CD14-positive monocyte (primary cell): ENCODE measurements around the gene USP31. TPM values are rescaled to one million over a fixed set of nuclear protein-coding genes. Genes with fewer than 3 reads are reported as not detected.

ENCODE experiments used
- DNase-seq, 3 donors: peaks; one replicate each; pipeline ENCODE4 v3.0.0-alpha.2; 2011 to 2022
- H2AFZ ChIP-seq: 2 replicates; pipeline ENCODE4 v1.6.0; 2012; ENCODE audit warnings: mild to moderate bottlenecking, low read depth, low read length, inconsistent platforms; ENCODE audit not compliant: insufficient read depth, poor library complexity, severe bottlenecking
- H3K27ac ChIP-seq, 2 donors: 1 replicate in 1 of 2; 2 replicates in 1 of 2; pipeline ENCODE4 v1.5.1; 2012 to 2013; ENCODE audit warnings: low read length in 2 of 2, control low read depth in 1 of 2, inconsistent platforms in 1 of 2, low read depth in 1 of 2, mild to moderate bottlenecking in 1 of 2
- H3K27me3 ChIP-seq, 2 donors: one replicate each; pipeline versions ENCODE4 v1.6.0 to v1.6.1; 2011 to 2013; ENCODE audit warnings: low read length in 2 of 2; ENCODE audit not compliant: control insufficient read depth in 2 of 2, insufficient read depth in 2 of 2
- H3K36me3 ChIP-seq, 2 donors: replicated peaks in 1 of 2; 1 replicate in 1 of 2; 2 replicates in 1 of 2; pipeline versions ENCODE4 v1.5.1 to v1.6.1; 2012 to 2013; ENCODE audit warnings: low read length in 2 of 2, control low read depth in 1 of 2, inconsistent platforms in 1 of 2, mild to moderate bottlenecking in 1 of 2; ENCODE audit not compliant: insufficient read depth in 2 of 2, control insufficient read depth in 1 of 2
- H3K4me1 ChIP-seq, 2 donors: 1 replicate in 1 of 2; 2 replicates in 1 of 2; pipeline versions ENCODE4 v1.5.1 to v1.6.1; 2012 to 2013; ENCODE audit warnings: low read length in 2 of 2, control low read depth in 1 of 2, inconsistent platforms in 1 of 2, mild to moderate bottlenecking in 1 of 2, moderate library complexity in 1 of 2; ENCODE audit not compliant: insufficient read depth in 2 of 2, control insufficient read depth in 1 of 2
- H3K4me2 ChIP-seq: replicated peaks from 2 replicates; pipeline ENCODE3; 2012; ENCODE audit warnings: low read length, moderate library complexity, mild to moderate bottlenecking; ENCODE audit not compliant: poor library complexity, severe bottlenecking; ENCODE audit errors: extremely low read depth
- H3K4me3 ChIP-seq, 3 experiments: fragments of 200-600 bp in 1 of 3; sonication (generic) in 1 of 3; replicated peaks in 1 of 3; 1 replicate in 2 of 3; 2 replicates in 1 of 3; pipeline ENCODE4 v1.5.1; 2011 to 2013; ENCODE audit warnings: low read length in 3 of 3, mild to moderate bottlenecking in 3 of 3, control low read depth in 2 of 3, low read depth in 2 of 3, inconsistent platforms in 1 of 3, moderate library complexity in 1 of 3
- H3K79me2 ChIP-seq: 2 replicates; pipeline ENCODE4 v1.6.0; 2012; ENCODE audit warnings: mild to moderate bottlenecking, control low read depth, inconsistent platforms, low read length, moderate library complexity; ENCODE audit not compliant: insufficient read depth
- H3K9ac ChIP-seq: 2 replicates; pipeline ENCODE4 v1.6.0; 2017; ENCODE audit warnings: low read length, mild to moderate bottlenecking; ENCODE audit not compliant: insufficient read depth, poor library complexity, severe bottlenecking
- H3K9me3 ChIP-seq, 2 donors: replicated peaks in 1 of 2; 1 replicate in 1 of 2; 2 replicates in 1 of 2; pipeline versions ENCODE4 v1.5.1 to v1.6.1; 2012 to 2013; ENCODE audit warnings: low read length in 2 of 2, control low read depth in 1 of 2; ENCODE audit not compliant: control insufficient read depth in 1 of 2, insufficient read depth in 1 of 2
- H4K20me1 ChIP-seq: 2 replicates; pipeline ENCODE4 v1.6.0; 2012; ENCODE audit warnings: mild to moderate bottlenecking, low read length, control low read depth, moderate library complexity; ENCODE audit not compliant: insufficient read depth
- H3K27ac Mint-ChIP-seq, 7 donors: one replicate each; pipeline ENCODE4 v1.8.0; 2020; ENCODE audit warnings: mild to moderate bottlenecking in 7 of 7, mixed read lengths in 7 of 7, moderate library complexity in 6 of 7, inconsistent platforms in 2 of 7
- H3K27me3 Mint-ChIP-seq, 3 donors: one replicate each; pipeline ENCODE4 v1.8.0; 2021 to 2022; ENCODE audit warnings: low read depth in 3 of 3, mild to moderate bottlenecking in 3 of 3, mixed read lengths in 3 of 3, moderate library complexity in 3 of 3, inconsistent platforms in 1 of 3
- H3K36me3 Mint-ChIP-seq, 2 donors: one replicate each; pipeline ENCODE4 v1.8.0; 2020; ENCODE audit warnings: mixed read lengths in 2 of 2, inconsistent platforms in 1 of 2, mild to moderate bottlenecking in 1 of 2
- H3K4me1 Mint-ChIP-seq: one replicate; pipeline ENCODE4 v1.8.0; 2020; ENCODE audit warnings: mild to moderate bottlenecking, mixed read lengths
- H3K4me3 Mint-ChIP-seq, 2 donors: one replicate each; pipeline ENCODE4 v1.8.0; 2020; ENCODE audit warnings: mild to moderate bottlenecking in 2 of 2, mixed read lengths in 2 of 2, moderate library complexity in 1 of 2
- H3K9me3 Mint-ChIP-seq, 7 donors: one replicate each; pipeline ENCODE4 v1.8.0; 2020 to 2022; ENCODE audit warnings: mixed read lengths in 7 of 7, mild to moderate bottlenecking in 6 of 7, moderate library complexity in 6 of 7, inconsistent platforms in 2 of 7
- CTCF ChIP-seq: fragments of 200-600 bp; IDR thresholded peaks from one replicate; pipeline ENCODE4 v1.8.0; 2022; ENCODE audit warnings: antibody characterized with exemption, mild to moderate bottlenecking
- WGBS: methylation state at CpG from one replicate; pipeline ENCODE4 v1.1.5; 2013; ENCODE audit warnings: missing lambda C conversion rate; ENCODE audit not compliant: insufficient coverage; 5-methylcytosine and 5-hydroxymethylcytosine counted together
- intact Hi-C, 2 donors: fragments of 100-400 bp; cut with micrococcal nuclease; formaldehyde crosslinking; loops; one replicate each; pipeline versions ENCODE4 v1.15.0 to v1.15.1; 2023
- polyA plus RNA-seq, 3 donors: library from polyadenylated mRNA; depleted of rRNA in 1 of 3; unstranded in 2 of 3; stranded (reverse) in 1 of 3; fragments of 300-500 nt in 2 of 3; fragments of >200 nt in 1 of 3; fragmentation: Illumina TruSeq in 2 of 3; gene quantifications; 1 replicate in 2 of 3; 2 replicates in 1 of 3; pipeline ENCODE4 v1.2.3, GENCODE V29; 2012 to 2021

Gene USP31
- polyA plus RNA-seq, 3 donors, result 0.15 to 4.1 (median 0.36) TPM

DNA sequence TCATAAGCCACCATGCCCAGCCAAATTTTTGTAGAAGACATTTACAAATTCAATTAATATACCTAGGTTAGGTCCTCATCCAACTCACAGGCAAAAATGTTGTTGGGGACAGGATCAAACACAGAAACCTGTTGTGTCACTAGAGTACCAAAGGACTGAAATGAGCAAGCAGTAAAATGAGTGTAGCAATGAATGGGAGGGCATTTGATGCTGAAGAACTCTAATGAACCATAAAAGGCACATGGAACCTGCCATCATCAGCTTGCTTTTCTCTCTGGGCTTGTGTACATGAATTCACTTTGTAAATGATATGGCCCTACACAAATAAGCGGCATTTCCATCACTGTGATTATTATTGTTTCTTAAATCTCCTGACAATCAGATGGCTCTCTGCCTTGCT, 17.8 kb downstream of the USP31 start:
- Histone ChIP-seq H3K36me3 (no peaks in the 10 kb centered on the region), H3K9me3 (peaks cover 2 to 3% of the 10 kb centered on the region in 2 donors), H4K20me1 (no peaks in the 10 kb centered on the region), H2AFZ (no peak overlapping the region), H3K4me1 (no peaks in the 10 kb centered on the region), H3K27me3 (no peaks in the 10 kb centered on the region), H3K79me2 (peaks cover 15% of the 10 kb centered on the region), H3K4me3 (no peak overlapping the region), H3K27ac (no peak overlapping the region), H3K4me2 (no peak overlapping the region), H3K9ac (no peak overlapping the region)
- H3K4me3 Mint-ChIP-seq, result no peak overlapping the region
- no peak overlapping the region for H3K27ac Mint-ChIP-seq
- intact Hi-C loops, result no loop called here
- H3K9me3 Mint-ChIP-seq, result peaks cover 5 to 17% (median 10%) of the 10 kb centered on the region in 7 donors
- WGBS, result no CpG with 5 or more reads among the region's 1 CpG
- peaks cover 0 to 2% (median 0%) of the 10 kb centered on the region in 3 donors for H3K27me3 Mint-ChIP-seq
- peaks cover 5% of the 10 kb centered on the region for H3K4me1 Mint-ChIP-seq
- no peak for DNase-seq
- TF ChIP-seq CTCF, result no peak
- peaks cover 0 to 1% of the 10 kb centered on the region in 2 donors for H3K36me3 Mint-ChIP-seq

DNA sequence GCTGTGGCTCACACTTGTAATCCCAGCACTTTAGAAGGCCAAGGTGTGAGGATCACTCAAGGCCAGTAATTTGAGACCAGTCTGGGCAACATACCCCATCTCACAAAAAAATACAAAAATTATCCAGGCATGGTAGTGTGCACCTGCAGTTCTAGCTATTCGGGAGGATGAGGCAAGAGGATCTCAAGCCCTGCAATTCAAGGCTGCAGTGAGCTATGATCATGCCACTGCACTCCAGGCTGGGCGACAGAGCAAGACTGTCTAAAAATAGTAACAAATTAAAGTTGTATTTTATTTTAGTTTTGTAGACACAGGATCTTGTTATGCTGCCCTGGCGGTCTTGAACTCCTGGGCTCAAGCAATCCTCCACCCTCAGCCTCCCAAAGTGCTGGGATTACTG, 18.2 kb downstream of the USP31 start:
- no peak overlapping the region for H3K27ac Mint-ChIP-seq
- Histone ChIP-seq H3K9ac (no peak overlapping the region), H3K4me1 (no peaks in the 10 kb centered on the region), H3K27ac (no peak overlapping the region), H3K79me2 (peaks cover 15% of the 10 kb centered on the region), H3K9me3 (no peaks in the 10 kb centered on the region), H4K20me1 (no peaks in the 10 kb centered on the region), H3K4me2 (no peak overlapping the region), H3K36me3 (no peaks in the 10 kb centered on the region), H3K27me3 (no peaks in the 10 kb centered on the region), H3K4me3 (no peak overlapping the region), H2AFZ (no peak overlapping the region)
- no peak overlapping the region for H3K4me3 Mint-ChIP-seq
- TF ChIP-seq CTCF, result no peak
- H3K27me3 Mint-ChIP-seq, result peaks cover 0 to 2% (median 0%) of the 10 kb centered on the region in 3 donors
- H3K9me3 Mint-ChIP-seq, result peaks cover 3 to 13% (median 6%) of the 10 kb centered on the region in 7 donors
- no peak for DNase-seq
- H3K36me3 Mint-ChIP-seq, result no peaks in the 10 kb centered on the region
- H3K4me1 Mint-ChIP-seq, result peaks cover 5% of the 10 kb centered on the region
- no CpG with 5 or more reads among the region's 3 CpGs for WGBS
- intact Hi-C loops, result no loop called here
